SW480 (cell line): Measurements from ENCODE around the gene NKX2-4.
"Not testable (repeated sequence)": the region's sequence is repeated elsewhere in the genome, so short reads cannot be mapped to it uniquely, and the experiment has no call there.

Source experiments
- DNase-seq: peaks from one replicate; pipeline ENCODE4 v3.0.0-alpha.2; 2016; ENCODE audit warnings: low spot score

NKX2-4 gene

DNA sequence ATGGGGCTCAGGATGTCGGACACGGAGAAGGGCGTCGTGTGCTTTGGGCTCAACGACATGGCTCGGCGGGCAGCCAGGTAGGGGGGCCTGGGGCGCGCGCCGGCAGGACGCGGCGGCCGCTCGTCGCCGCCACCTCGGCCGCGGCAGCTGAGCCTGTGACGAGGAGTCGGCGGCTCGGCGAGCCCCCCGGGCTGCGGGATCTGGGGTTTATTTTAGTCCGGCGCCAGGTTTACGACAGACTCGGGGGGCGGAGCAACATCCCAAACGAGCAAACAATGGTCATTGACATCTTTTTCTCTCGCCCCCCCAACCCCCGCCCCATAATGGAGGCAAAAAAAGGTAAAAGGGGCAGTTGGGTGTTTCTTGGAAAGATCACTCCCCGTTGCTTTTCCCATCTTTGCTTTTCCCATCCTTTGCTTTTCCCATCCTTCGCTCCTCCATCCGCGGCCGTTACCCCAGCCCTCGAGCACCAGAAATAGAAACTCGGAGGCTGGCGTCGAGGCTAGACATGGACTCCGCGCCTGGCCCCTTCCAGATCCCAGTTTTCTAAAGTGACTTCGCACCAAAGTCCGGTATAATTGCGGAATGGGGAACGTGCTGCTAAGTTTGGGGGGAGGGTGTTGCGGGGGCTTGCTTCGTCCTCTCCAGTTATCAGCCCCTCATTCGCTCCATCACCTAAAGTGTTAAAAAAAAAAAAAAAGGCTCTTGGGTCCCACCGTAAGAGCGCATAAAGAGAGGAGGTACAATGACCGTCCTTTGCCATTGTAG is at the start of gene NKX2-4:
Gene NKX2-4, minus strand, starts transcription at position 186 of the 768 bp plus-strand sequence. Its CDS starts 127 bp downstream, at position 59.
- DNase-seq, result no peak

DNA sequence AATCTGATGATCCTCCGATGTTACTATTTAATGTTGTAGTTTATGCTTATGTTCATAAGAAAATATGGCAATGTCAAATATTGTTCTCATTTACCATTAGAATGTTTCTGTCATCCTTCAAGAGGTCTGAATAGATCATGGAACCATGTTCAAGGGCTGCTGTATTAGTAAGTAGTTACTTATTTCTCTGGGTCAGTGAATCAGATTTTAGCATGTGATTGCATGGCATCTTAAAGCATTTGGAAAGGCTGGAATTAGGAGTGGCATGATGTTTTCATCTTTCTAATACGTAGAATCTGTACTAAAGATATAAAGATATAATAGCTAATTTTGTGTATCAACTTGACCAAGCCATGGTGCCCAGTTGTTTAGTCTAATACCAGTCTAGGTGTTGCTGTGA is 40.5 kb upstream of the NKX2-4 start:
- no peak for DNase-seq

DNA sequence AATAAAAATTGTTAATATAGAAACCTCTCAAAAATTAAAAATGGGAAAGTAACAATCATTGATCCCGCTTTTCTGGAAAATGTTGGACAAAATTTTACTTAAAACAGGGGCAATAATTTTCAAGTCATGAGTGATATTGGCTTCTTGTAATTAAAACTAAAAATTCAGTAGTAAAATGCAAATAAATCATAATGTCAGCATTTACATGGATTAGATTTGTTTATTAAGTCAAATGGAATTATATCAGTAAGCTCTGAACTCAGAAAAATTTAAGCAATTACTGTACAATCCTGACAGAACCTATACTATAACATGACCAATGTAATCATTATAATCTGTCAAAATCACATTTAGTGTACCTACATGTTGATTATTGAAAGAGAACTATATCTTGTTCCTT is 39.9 kb upstream of the NKX2-4 start:
- no peak for DNase-seq

DNA sequence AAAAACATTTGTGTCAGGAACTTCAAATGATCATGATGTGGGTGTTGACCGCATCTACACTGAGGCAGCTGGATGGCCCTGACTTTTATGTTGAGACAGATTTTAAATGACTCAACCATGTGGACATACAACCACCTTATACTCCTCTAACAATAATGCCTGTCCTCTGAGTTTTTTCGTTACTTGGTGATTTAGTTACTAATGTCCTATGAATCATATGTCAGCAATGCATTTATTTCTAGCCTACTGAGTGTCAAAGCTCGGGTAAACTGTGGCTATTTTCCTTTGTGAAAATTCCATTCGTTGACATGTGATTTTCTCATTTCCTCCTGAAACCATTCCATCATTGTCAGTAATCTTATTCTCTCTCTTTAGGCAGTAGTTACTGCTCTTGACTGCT is 38.9 kb upstream of the NKX2-4 start:
- peak; percentile 59 for DNase-seq

DNA sequence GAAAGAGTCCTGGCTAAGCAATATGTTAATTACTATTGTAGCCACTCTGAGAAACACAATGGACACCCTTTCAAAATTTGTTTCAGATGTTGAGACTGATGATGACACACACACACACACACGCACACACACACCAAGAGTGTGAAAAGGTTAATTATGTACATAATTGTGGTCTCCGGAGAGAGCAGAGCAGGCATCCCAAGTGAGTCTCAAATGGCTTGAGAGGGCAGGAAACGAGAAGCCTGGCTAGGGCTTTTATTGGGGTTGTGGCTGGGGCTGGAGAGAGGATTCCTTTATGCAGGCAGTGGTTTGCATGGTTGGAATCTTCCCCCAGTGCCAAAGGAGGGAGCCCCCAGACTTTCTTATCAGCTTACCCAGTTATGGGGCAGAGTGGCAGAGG is 38.2 kb upstream of the NKX2-4 start:
- DNase-seq, result peak; percentile 33

DNA sequence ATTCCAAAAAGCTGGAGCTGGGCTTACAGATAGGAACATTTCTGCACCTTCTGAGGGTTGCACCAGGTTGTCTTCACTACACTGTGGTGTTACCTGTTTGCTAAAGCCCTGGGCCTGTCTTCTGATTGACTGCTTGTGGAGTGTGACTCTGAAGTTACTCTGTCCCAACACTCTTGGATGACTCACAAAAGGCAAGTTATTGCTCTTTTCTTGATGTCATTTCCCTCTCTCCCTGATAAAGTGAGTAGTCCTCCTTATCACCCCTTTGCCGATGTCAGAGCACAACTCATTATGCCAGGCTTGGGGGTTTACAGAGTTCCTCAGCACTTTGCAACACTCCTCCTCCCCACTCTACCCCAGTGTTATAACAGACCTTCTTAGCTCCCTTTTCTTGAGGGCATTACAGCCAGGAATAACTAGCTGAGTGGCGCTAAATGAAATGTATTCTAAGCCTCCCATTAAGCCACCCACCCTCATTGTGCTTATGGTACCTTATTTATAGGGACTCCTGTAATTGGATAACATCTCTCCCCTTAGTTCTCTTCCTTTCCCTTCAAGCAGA is 36.1 kb upstream of the NKX2-4 start:
- no peak for DNase-seq

DNA sequence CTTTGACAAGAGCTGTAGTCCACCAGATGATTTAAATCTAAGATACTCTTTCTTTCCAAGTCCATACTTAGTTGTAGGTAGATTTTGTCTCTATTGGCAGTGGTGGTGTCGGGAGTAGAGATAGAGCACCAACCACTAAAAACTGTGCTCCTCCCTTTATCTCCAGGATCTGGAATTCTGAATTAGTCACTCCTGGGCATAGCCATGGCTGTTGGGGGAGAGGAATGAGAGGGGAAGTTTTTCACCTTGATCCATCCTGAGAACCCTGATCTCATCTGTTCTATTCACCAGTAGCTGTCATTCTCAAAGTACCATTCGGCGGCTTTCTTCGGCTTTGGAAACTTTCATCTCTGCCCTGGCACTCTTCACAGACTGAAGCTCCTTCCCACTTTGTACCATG is 35.6 kb upstream of the NKX2-4 start:
- DNase-seq, result no peak

DNA sequence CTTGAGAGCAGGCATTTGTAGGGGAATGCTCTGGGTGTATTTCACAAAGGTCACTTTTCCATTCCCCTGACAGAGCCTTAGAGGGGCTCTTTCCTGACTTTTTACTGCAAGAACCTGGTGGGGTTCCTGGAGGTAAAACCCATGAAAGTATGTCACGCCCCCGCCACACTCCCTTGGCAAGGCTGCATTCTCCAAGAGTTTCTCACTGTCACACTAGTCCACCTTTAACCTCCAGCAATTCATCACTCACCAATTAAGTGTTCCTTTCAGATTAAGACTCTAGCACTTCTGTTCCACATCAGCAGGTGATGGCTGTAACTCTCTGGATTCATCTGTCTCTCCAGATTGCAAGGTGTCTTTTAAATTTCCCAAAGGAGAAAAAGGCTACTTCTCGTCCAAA is 32.7 kb upstream of the NKX2-4 start:
- DNase-seq, result no peak

DNA sequence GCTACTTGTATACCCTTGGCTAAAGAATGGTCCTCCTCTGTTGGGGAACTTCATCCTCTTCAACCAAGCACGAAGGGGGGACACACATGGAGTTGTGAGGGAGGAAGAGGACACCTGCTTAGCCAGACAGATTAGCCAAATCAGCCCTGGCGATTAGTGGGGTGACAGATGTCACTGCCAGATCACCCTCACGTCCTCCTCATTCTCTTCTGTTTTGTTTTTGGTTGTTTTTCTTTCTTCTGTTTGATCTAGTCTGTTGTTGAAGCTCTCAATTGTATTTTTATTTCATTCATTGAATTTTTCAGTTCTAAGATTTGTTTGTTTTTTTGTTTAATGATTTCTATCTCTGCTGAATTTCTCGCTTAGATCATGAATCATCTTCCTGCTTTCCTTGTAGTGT is 27.5 kb upstream of the NKX2-4 start:
- DNase-seq, result no peak

DNA sequence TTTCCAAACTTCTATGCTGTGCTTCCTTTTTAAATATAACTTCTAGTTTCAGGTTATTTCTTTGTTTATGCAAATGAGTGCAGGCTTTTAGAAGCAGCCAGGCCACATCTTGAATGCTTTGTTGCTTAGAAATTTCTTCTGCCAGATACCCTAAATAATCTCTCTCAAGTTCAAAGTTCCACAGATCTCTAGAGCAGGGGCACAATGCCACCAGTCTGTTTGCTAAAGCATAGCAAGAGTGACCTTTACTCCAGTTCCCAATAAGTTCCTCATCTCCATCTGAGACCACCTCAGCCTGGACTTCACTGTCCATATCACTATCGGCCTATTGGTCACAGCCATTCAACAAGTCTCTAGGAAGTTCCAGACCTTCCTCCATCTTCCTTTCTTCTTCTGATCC is 26.4 kb upstream of the NKX2-4 start:
- DNase-seq, result not testable (repeated sequence)

DNA sequence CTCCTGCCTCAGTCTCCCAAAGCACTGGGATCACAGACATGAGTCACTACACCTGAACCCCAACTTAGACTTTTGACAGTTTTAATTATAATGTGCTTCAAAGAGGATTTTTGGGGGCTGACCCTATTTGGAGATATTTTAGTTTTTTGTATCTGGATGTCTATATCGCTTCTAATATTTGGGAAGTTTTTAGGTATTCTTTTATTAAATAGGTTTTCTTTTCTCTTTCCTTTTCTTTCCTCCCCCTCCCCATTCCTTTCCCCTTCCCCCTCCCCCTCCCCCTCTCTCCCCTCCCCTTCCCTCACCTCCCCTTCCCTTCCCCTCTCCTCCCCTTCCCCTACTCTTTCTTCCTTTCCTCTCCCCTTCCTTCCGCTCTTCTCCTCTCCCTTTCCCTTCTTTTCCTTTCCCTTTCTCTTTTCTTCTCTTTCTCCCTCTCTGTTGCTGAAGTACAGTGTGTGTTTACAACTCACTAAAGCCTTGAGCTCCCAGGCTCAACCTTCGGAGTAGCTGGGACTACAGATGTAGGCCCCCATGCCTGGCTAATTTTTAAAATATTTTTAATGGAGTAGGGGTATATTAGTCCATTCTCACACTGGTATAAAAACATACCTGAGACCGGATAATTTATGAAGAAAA is 24.4 kb upstream of the NKX2-4 start:
- DNase-seq, result no peak

DNA sequence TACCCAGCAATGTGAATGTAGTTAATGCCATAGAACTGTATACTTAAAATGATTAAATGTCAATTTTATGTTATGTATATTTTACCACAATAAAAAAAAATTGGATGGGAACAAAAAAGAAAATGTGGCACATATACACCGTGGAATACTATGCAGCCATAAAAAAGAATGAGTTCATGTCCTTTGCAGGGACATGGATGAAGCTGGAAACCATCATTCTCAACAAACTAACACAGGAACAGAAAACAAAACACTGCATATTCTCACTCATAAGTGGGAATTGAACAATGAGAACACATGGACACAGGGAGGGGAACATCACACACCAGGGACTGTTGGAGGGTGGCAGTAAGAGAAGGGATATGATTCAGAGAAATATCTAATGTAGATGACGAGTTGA is 21.8 kb upstream of the NKX2-4 start:
- DNase-seq, result not testable (repeated sequence)

DNA sequence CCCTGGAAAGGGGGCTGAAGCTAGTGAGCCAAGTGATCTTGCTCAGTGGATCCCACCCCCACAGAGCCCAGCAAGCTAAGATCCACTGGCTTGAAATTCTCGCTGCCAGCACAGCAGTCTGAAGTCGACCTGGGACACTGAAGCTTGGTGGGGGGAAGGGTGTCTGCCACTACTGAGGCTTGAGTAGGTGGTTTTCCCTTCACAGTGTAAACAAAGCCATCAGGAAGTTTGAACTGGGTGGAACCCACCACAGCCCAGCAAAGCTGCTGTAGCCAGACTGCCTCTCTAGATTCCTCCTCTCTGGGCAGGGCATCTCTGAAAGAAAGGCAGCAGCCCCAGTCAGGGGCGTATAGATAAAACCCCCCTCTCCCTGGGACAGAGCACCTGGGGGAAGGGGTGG is 16.7 kb upstream of the NKX2-4 start:
- not testable (repeated sequence) for DNase-seq

DNA sequence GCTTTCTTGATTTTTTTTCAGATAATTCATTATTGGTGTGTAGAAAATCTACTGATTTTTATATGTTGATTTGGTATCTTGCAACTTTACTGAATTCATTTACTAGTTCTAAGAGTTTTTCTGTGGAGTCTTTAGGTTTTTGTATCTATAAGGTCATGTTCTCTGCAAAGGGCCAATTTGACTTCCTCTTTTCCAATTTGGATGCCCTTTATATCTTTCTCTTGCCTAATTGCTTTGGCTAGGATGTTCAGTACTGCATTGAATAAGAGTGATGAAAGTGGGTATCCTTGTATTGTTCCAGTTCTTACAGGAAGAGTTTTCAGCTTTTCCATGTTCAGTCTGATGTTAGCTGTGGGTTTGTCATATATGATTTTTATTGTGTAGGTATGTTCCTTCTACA is 14.4 kb upstream of the NKX2-4 start:
- DNase-seq, result no peak

DNA sequence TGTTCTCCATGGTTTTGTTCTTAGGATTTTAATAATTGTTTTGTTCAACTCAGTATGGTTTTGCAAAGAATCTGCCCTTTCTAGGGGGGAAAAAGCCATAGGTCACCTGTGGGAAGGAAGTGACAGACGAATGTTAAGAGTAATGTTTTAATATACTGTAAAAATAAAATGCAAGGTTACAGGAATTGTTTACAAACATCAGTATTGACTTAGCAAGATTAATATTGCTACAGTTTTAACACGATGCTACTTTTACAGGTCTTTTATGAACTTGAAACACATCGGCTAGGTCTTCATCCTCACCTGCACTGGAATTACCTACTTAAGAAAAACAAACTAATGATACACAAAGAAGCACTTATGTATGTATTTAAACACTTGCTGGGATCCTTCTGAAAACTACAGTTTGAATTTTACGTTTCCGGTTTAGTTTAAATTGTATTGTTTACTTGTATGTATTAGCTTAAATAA is 1.7 kb upstream of the NKX2-4 start:
- no peak for DNase-seq

DNA sequence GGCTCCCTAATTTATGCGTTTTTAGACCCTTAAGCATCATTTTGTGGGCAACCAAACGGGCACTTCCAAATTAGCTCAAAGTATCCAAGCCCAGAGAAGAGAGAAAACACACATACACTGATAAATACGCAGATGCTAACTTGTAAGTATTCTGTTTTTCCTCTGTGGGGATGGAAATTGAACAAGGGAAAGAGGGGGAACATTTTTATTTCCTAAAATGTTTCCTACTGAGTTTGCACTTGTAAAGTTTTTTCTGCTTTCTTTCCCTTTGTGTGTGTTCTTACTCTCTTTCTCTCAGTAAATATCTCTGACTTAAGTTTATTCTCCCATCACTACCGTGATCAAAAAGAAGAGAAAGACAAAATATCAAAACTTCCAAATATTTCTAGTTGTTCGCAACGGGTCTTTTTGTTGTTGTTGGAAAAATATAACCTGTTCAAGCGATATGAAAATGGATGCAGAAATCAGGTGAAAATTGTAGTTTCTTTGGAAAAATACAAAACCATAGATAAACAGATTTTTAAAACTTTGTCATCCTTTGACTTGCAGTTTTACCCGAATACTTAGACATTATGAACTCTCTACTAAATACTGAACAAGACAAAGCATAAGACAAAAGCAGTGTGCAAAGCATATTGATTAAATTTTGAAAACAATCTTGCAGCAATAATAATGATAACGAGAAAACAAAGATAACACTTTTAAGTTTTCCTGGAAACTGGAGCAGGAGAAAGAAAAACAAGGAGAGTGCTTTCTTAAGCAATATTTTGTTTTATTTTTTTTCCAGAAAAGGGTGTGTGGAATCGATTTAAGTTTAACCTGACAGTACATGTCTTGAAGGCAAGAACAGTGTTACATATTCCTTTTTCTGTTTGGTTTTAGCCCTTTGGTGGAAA is 1.0 kb upstream of the NKX2-4 start:
- DNase-seq, result no peak

DNA sequence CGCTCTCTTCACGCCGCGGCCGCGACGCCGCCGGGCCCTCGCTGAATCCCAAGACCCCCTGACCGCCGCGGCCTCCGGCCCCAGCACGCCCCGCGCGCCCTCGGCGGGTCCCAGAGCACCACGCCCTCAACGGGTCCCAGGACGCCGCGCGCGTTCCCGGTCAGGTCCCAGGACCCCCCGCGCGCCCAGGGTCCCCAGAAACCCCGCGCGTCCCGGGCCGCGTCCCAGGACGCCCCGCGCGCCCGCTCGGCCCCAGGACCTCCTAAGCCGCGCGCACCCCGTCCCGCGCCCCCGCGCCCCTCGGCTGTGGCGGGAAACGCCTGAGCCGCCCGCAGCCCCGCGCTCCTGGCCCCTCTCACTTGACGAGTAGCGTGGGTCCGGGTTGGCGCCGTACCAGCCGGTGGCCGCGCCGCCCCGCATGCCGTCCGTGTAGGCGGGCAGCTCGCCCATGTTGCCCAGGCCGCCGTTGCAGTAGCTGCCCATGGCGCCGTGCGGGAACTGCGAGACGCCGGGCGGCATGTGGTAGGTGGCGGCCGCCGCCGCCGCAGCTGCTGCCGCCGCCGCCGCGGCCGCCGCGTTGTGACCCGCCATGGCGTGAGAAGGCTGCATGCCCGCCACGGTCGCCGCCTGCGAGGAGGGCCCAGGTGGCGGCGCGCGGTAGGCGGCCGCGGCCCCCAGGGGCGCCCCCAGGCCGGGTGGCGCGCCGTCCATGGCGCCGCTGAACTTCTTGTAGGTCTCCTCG is 556 bp downstream of the NKX2-4 start:
- DNase-seq, result no peak

DNA sequence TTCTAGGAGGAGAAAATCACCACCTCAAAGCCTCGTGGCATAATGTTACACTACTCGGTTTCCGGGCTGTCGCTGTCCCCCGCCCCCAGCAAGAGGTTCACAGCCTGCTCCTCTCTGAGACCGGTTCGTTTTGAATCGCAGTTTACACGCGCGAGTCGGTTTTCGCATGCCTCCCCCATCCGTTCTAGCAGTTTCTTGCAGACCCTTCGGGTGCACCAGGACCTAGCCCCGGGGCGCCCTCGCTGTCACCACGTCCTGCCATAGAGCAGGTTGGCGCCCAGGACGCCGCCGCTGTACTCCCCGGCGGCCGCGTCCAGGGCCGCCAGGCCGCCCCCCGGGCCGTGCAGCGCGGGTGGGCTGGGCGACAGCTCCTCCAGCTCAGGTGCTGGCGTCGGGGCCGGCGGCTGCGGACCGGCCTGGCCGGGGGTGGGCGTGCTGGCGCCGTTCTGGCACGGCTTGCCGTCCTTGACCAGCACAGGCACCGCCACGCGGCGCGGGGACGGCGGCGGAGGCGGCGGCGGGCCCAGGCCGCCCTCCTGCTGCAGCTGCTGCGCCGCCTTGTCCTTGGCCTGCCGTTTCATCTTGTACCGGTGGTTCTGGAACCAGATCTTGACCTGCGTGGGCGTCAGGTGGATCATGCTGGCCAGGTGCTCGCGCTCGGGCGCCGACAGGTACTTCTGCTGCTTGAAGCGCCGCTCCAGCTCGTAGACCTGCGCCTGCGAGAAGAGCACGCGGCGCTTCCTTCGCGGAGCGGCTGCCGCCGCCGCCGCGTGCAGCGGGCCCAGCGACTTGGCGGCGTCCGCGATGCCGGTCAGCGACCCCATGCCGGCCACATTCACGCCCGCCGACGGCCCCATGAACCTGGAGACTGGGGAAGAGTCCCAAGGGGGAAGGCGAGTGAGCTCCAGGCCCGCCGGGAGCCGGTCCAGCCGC is 1.4 kb downstream of the NKX2-4 start:
- DNase-seq, result no peak

DNA sequence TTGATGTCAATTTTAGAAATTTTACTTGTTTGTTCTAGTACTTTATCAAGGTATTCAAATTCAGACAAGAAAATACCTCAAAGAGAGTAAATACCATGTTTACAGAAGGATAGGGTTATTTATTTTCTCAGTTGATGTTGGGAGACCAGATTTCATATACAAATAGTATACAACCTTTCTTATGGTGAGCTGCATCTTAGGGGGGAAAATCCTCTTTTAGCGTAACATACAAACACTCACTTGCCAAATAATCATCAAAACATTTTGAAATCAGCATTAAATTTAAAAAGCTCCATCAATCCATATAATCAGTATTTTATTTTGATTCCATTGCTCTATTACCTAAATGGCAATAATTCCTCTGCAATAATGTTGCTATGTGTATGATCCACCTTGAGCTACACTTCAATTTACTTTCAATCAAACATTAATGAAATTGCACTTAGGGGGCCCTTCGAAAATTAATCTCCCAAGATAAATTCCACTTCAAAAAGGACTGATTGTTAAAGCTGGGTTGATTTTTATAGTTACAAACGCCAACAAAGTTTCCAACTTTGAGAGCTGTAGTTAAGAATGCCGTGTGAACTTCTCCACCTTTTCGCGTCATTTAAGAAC is 2.2 kb downstream of the NKX2-4 start:
- DNase-seq, result no peak

DNA sequence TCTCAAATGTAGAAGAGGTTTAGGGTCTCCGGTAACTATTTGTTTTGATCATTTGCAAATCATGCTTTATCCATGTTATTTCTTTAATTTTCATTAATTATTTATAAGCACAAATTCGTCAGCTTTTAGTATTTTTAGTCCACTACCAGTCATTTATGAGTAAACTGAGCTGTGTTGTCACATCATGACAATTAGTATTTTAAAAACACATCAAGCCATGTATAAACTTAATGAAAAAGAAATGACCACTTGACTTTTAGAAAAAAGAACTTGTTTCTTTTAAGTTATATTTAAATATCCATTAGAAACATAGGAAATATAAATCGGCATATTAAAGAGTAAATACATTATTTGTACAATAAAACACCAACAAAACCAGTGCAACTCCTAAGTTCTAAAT is 2.8 kb downstream of the NKX2-4 start:
- no peak for DNase-seq
